ENCODE results near the gene DEFB114. TPM values are rescaled to one million over a fixed set of nuclear protein-coding genes. Genes with fewer than 3 reads are reported as not detected.

The DEFB114 gene
- polyA plus RNA-seq, 3 donors, result not detected

DNA sequence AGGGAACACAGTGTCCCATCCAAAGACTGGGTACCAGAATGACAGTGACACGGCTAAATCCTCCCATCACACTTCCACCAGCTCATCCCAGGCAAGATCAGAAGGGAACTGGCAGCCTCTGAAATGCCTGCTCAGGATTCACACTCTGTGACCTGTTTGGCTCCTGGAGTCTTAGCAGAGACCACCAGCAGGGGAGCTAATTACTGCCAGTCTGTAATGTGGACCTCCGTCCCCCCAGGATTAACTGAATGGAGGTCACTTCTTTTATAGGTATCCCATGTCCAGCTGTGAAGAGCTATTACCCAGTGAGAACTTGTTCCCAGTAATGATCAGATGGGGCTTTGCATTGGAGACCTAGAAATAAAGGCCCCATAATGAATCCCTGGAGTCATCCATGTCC lies 45.2 kb downstream of the DEFB114 start:
- no peak for DNase-seq
- 95% methylated on average over 2 of the region's 2 CpGs for WGBS (ENCODE audit: insufficient coverage)
- Histone ChIP-seq H3K79me2 (ENCODE audit: insufficient read depth, low read length) (no peaks in the 10 kb centered on the region), H3K27me3 (ENCODE audit: control insufficient read depth in 2 of 2, insufficient read depth in 2 of 2, low read length in 2 of 2) (no peaks in the 10 kb centered on the region), H3K9me3 (replicated peaks in 1 of 2; ENCODE audit: control insufficient read depth in 1 of 2, insufficient read depth in 1 of 2, low read length in 2 of 2) (no peaks in the 10 kb centered on the region), H3K4me2 (replicated peaks; ENCODE audit: extremely low read depth, low read length, poor library complexity, severe bottlenecking) (no peak overlapping the region), H3K4me1 (ENCODE audit: control insufficient read depth in 1 of 2, insufficient read depth in 2 of 2, low read length in 2 of 2) (no peaks in the 10 kb centered on the region), H2AFZ (ENCODE audit: insufficient read depth, low read depth, low read length, poor library complexity, severe bottlenecking) (no peak overlapping the region), H4K20me1 (ENCODE audit: insufficient read depth, low read length) (no peaks in the 10 kb centered on the region), H3K27ac (ENCODE audit: low read depth in 1 of 2, low read length in 2 of 2) (no peak overlapping the region), H3K36me3 (replicated peaks in 1 of 2; ENCODE audit: control insufficient read depth in 1 of 2, insufficient read depth in 2 of 2, low read length in 2 of 2) (no peaks in the 10 kb centered on the region), H3K4me3 (replicated peaks in 1 of 3; ENCODE audit: low read depth in 2 of 3, low read length in 3 of 3) (no peak overlapping the region), H3K9ac (ENCODE audit: insufficient read depth, low read length, poor library complexity, severe bottlenecking) (no peak overlapping the region)
- Mint-ChIP-seq H3K9me3 (no peaks in the 10 kb centered on the region), H3K4me3 (no peak overlapping the region), H3K27ac (no peak overlapping the region), H3K36me3 (no peaks in the 10 kb centered on the region), H3K27me3 (ENCODE audit: low read depth in 3 of 3) (peaks cover 0 to 1% (median 0%) of the 10 kb centered on the region in 3 donors), H3K4me1 (no peaks in the 10 kb centered on the region)
- TF ChIP-seq, protein P1, sequence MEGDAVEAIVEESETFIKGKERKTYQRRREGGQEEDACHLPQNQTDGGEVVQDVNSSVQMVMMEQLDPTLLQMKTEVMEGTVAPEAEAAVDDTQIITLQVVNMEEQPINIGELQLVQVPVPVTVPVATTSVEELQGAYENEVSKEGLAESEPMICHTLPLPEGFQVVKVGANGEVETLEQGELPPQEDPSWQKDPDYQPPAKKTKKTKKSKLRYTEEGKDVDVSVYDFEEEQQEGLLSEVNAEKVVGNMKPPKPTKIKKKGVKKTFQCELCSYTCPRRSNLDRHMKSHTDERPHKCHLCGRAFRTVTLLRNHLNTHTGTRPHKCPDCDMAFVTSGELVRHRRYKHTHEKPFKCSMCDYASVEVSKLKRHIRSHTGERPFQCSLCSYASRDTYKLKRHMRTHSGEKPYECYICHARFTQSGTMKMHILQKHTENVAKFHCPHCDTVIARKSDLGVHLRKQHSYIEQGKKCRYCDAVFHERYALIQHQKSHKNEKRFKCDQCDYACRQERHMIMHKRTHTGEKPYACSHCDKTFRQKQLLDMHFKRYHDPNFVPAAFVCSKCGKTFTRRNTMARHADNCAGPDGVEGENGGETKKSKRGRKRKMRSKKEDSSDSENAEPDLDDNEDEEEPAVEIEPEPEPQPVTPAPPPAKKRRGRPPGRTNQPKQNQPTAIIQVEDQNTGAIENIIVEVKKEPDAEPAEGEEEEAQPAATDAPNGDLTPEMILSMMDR (IDR thresholded peaks at IDR 0.05), result no peak
- intact Hi-C loops (cut with micrococcal nuclease), result no loop called here

DNA sequence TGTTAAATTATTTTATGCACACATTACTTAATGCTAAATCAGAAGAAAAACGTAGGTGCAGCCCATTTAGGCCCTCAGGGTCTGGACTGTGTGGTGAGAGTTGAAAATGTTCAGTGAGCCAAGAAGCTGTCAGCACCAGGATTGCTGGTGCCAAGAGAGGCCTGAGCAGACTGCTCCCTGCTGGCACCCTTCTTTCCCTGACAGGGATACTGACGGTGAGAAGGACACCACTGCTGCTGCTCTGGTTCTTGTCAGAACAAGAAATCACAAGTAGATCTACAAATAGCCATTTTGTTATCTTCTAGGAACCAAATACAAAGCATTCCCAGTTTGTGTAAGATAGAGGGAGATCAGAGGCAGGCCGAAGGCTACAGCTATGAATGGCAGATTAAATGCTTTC lies 48.9 kb downstream of the DEFB114 start:
- Mint-ChIP-seq H3K9me3 (no peaks in the 10 kb centered on the region), H3K4me1 (no peaks in the 10 kb centered on the region), H3K36me3 (no peaks in the 10 kb centered on the region), H3K27me3 (ENCODE audit: low read depth in 3 of 3) (peaks cover 0 to 3% (median 1%) of the 10 kb centered on the region in 3 donors), H3K27ac (no peak overlapping the region), H3K4me3 (no peak overlapping the region)
- intact Hi-C loops (cut with micrococcal nuclease), result no loop called here
- Histone ChIP-seq H3K27ac (ENCODE audit: low read depth in 1 of 2, low read length in 2 of 2) (no peak overlapping the region), H3K9me3 (replicated peaks in 1 of 2; ENCODE audit: control insufficient read depth in 1 of 2, insufficient read depth in 1 of 2, low read length in 2 of 2) (no peaks in the 10 kb centered on the region), H3K4me3 (replicated peaks in 1 of 3; ENCODE audit: low read depth in 2 of 3, low read length in 3 of 3) (no peak overlapping the region), H3K27me3 (ENCODE audit: control insufficient read depth in 2 of 2, insufficient read depth in 2 of 2, low read length in 2 of 2) (no peaks in the 10 kb centered on the region), H3K4me2 (replicated peaks; ENCODE audit: extremely low read depth, low read length, poor library complexity, severe bottlenecking) (no peak overlapping the region), H2AFZ (ENCODE audit: insufficient read depth, low read depth, low read length, poor library complexity, severe bottlenecking) (no peak overlapping the region), H3K9ac (ENCODE audit: insufficient read depth, low read length, poor library complexity, severe bottlenecking) (no peak overlapping the region), H4K20me1 (ENCODE audit: insufficient read depth, low read length) (no peaks in the 10 kb centered on the region), H3K36me3 (replicated peaks in 1 of 2; ENCODE audit: control insufficient read depth in 1 of 2, insufficient read depth in 2 of 2, low read length in 2 of 2) (no peaks in the 10 kb centered on the region), H3K4me1 (ENCODE audit: control insufficient read depth in 1 of 2, insufficient read depth in 2 of 2, low read length in 2 of 2) (no peaks in the 10 kb centered on the region), H3K79me2 (ENCODE audit: insufficient read depth, low read length) (no peaks in the 10 kb centered on the region)
- TF ChIP-seq, protein P1 (IDR thresholded peaks at IDR 0.05), result no peak
- no CpG with 5 or more reads among the region's 3 CpGs for WGBS (ENCODE audit: insufficient coverage)
- DNase-seq, result no peak
